Measurements from ENCODE around the gene OTOP1. TPM values are rescaled to one million over a fixed set of nuclear protein-coding genes. Genes with fewer than 3 reads are reported as not detected.
"Not testable (repeated sequence)": the region's sequence is repeated elsewhere in the genome, so short reads cannot be mapped to it uniquely, and the experiment has no call there.

The OTOP1 gene
- total RNA-seq, 2 experiments from 2014 or later = not detected

- DNase-seq (no peak), ATAC-seq (no peak)
- Mint-ChIP-seq H3K4me3 (no peak overlapping the region), H3K4me1 (ENCODE audit: low read depth) (peaks cover 3% of the 10 kb centered on the region), H3K36me3 (ENCODE audit: low read depth) (no peaks in the 10 kb centered on the region), H3K27me3 (peaks cover 44% of the 10 kb centered on the region), H3K27ac (no peak overlapping the region), H3K9me3 (no peaks in the 10 kb centered on the region)
- TF ChIP-seq CTCF (IDR thresholded peaks at IDR 0.05) = no peak
- intact Hi-C loops (cut with micrococcal nuclease) = no loop called here
- CTCF ChIA-PET = no interaction called here
- POLR2A ChIA-PET = no interaction called here
Measured at GRCh38 chr4:4225915-4226605, 669 bp downstream of the OTOP1 start.

- Mint-ChIP-seq H3K36me3 (ENCODE audit: low read depth) (no peaks in the 10 kb centered on the region), H3K27ac (no peak overlapping the region), H3K9me3 (no peaks in the 10 kb centered on the region), H3K27me3 (peaks cover 18% of the 10 kb centered on the region), H3K4me3 (no peak overlapping the region), H3K4me1 (ENCODE audit: low read depth) (no peaks in the 10 kb centered on the region)
- ATAC-seq (no peak), DNase-seq (no peak)
- TF ChIP-seq CTCF (IDR thresholded peaks at IDR 0.05) = no peak
- ChIA-PET POLR2A (no interaction called here), CTCF (no interaction called here)
- intact Hi-C loops (cut with micrococcal nuclease) = no loop called here
Measured at GRCh38 chr4:4217113-4217512, 9.6 kb downstream of the OTOP1 start.

GRCh38 chr4:4216648-4217047 is 10.1 kb downstream of the OTOP1 start:
- no peak overlapping the region for H3K27ac Mint-ChIP-seq
- no peak overlapping the region for H3K4me3 Mint-ChIP-seq
- peaks cover 15% of the 10 kb centered on the region for H3K27me3 Mint-ChIP-seq
- ChIA-PET POLR2A (no interaction called here), CTCF (no interaction called here)
- H3K36me3 Mint-ChIP-seq (ENCODE audit: low read depth) = no peaks in the 10 kb centered on the region
- intact Hi-C loops (cut with micrococcal nuclease) = no loop called here
- no peaks in the 10 kb centered on the region for H3K4me1 Mint-ChIP-seq (ENCODE audit: low read depth)
- no peak for DNase-seq
- no peak for TF ChIP-seq CTCF (IDR thresholded peaks at IDR 0.05)
- ATAC-seq = no peak
- H3K9me3 Mint-ChIP-seq = no peaks in the 10 kb centered on the region

- H3K9me3 Mint-ChIP-seq; CTCF ChIA-PET; intact Hi-C loops (cut with micrococcal nuclease); H3K36me3 Mint-ChIP-seq (ENCODE audit: low read depth); H3K4me1 Mint-ChIP-seq (ENCODE audit: low read depth); H3K27ac Mint-ChIP-seq; DNase-seq; H3K4me3 Mint-ChIP-seq; ATAC-seq; POLR2A ChIA-PET: not testable (repeated sequence)
- H3K27me3 Mint-ChIP-seq = peaks cover 20% of the 10 kb centered on the region
Measured at GRCh38 chr4:4213674-4214073, 13.1 kb downstream of the OTOP1 start.

- Mint-ChIP-seq H3K27me3 (peaks cover 27% of the 10 kb centered on the region), H3K27ac (no peak overlapping the region), H3K36me3 (ENCODE audit: low read depth) (no peaks in the 10 kb centered on the region), H3K4me1 (ENCODE audit: low read depth) (peaks cover 3% of the 10 kb centered on the region), H3K9me3 (no peaks in the 10 kb centered on the region), H3K4me3 (no peak overlapping the region)
- DNase-seq (no peak), ATAC-seq (no peak)
- ChIA-PET POLR2A (no interaction called here), CTCF (no interaction called here)
- TF ChIP-seq CTCF (IDR thresholded peaks at IDR 0.05) = no peak
- intact Hi-C loops (cut with micrococcal nuclease) = no loop called here
Measured at GRCh38 chr4:4206204-4206603, 20.5 kb downstream of the OTOP1 start.

- no peak for TF ChIP-seq CTCF (IDR thresholded peaks at IDR 0.05)
- Mint-ChIP-seq H3K27ac (no peak overlapping the region), H3K27me3 (peaks cover 18% of the 10 kb centered on the region), H3K36me3 (ENCODE audit: low read depth) (no peaks in the 10 kb centered on the region), H3K4me1 (ENCODE audit: low read depth) (peaks cover 3% of the 10 kb centered on the region), H3K4me3 (no peak overlapping the region), H3K9me3 (no peaks in the 10 kb centered on the region)
- POLR2A ChIA-PET = no interaction called here
- DNase-seq = no peak
- CTCF ChIA-PET = no interaction called here
- no peak for ATAC-seq
- intact Hi-C loops (cut with micrococcal nuclease) = no loop called here
Measured at GRCh38 chr4:4204401-4204745, 22.4 kb downstream of the OTOP1 start.
